NCI-H526 treated with DMSO at 0.1 percent for 48 hours (cell line): Measurements from ENCODE around the gene ASB18.
"Not testable (repeated sequence)": the region's sequence is repeated elsewhere in the genome, so short reads cannot be mapped to it uniquely, and the experiment has no call there.

ENCODE experiments used
- DNase-seq: peaks from one replicate; lab custom pipeline; 2025; lab: John Stamatoyannopoulos, UW

ASB18 gene

DNA sequence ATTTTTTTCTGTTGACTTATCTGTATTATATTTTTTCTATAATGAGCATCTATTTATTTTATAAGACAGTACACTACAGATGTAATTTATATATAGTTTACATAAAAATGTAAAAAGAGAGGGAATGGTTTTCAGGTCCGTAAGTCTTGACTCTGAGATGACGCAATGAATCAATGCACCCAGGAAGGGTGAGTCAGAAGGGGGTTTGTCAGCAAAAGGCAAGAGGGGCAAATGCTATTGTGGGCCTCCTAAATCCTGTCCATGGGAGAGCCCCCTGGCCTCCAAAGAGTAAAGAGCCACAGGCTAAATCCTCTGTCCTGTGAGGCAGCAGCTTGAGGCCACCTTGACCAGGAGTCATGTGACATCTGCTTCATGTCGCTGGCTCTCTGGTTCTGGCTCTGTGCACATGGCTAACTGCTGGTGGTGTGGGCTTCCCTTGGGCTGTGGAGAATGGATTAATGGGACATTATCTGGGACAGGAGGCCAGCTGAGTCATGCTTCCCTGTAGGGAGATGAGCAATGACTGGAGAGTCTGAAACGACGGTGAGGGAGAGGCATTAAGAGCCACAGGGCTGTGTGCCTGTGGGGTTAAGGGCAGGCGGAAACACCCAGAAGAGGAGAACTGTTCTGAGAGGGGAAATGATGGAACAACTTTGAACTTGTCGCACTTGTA, 22.8 kb upstream of the ASB18 start:
- DNase-seq: no peak

DNA sequence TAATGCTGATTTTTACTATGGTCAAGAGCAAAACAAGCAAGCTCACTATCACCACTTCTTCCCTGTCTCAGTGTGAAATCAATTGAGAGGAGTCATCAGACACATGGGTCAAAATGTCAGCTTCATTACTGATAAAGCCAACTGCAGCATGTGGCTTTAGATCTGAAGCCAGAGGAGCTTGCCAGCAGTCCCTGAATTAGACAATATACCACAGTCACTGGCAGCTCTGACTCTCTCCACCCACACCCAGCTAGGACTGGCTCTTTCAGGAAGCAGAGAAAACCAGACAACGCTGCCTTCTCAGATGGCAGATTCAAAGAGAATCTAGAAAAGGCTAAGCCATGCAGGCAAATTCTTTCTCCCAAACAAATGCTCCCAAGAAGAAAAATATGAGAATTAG, 20.0 kb upstream of the ASB18 start:
- no peak for DNase-seq

DNA sequence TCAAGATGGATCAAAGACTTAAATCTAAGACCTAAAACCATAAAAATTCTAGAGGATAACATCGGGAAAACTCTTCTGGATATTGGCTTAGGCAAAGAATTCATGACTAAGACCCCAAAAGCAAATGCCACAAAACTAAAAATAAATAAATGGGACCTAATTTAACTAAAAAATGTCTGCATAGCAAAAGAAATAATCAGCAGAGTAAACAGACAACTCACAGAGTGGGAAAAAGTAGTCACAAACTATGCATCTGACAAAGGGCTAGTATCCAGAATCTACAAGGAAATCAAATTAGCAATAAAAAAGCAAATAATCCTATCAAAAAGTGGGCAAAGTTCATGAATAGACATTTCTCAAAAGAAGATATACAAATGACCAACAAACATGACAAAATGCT, 18.2 kb upstream of the ASB18 start:
- no peak for DNase-seq

DNA sequence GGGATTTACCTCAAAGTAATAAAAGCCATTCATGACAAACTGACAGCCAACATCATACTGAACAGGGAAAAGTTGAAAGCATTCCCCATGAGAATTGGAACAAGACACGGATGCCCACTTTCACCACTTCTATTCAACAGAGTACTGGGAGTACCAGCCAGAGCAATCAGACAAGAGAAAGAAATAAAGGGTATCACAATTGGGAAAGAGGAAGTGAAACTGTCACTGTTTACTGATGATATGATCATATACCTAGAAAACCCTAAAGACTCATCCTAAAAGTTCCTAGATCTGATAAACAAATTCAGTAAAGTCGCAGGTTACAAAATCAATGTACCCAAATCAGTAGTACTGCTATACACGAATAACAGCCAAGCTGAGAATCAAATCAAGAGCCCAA, 17.2 kb upstream of the ASB18 start:
- no peak for DNase-seq

DNA sequence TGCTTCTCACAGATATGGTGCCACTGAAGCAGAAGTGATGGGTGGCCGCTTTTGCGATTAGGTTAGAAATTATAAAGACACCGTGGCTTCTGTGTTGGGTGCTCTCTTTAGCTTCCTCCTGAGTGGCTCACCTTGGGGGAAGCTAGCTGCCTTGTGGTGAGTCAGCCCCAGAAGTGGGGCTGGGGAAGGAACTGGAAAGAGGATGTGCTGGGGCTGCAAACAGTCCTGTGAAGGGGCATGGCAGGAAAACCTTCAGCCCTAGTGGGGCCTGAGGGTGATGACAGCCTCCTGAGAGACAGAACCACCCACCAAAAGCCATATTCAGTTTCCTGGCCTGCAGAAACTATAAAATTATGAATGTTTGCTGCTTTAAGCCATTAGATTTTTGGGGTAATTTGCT, 8.9 kb upstream of the ASB18 start:
- DNase-seq: no peak

DNA sequence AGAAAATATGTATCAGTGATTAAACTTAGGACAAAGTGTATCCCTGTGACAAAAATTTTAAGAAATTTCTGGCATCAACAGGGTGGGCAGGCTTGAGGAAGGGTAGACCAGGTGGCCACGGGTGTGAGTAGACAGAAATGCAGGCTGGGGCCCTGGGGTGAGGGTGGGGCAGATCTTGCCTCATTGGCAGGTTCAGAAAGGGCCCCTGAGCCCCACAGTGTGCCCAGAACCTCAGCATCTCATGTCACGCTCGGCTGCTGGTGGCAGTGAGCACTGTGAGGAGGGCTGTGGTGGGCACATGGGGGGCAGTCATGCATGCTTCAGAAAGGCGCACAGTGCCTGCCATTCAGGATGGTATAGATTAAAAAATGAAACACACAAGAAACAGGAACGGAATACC, 7.6 kb upstream of the ASB18 start:
- DNase-seq: no peak

DNA sequence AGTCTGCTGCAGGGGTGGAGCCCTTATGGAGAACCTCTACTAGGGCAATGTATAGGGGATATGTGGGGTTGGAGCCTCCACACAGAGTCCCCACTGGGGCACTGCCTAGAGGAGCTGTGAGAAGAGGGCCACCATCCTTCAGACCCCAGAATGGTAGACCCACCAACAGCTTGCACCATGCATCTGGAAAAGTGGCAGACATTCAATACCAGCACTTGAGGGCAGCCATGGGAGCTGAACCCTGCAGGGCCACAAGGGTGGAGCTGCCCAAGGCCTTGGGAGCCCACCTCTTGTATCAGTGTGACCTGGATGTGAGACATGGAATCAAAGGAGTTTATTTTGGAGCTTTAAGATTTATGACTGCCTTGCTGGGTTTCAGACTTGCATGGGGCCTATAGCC, 5.7 kb upstream of the ASB18 start:
- not testable (repeated sequence) for DNase-seq

DNA sequence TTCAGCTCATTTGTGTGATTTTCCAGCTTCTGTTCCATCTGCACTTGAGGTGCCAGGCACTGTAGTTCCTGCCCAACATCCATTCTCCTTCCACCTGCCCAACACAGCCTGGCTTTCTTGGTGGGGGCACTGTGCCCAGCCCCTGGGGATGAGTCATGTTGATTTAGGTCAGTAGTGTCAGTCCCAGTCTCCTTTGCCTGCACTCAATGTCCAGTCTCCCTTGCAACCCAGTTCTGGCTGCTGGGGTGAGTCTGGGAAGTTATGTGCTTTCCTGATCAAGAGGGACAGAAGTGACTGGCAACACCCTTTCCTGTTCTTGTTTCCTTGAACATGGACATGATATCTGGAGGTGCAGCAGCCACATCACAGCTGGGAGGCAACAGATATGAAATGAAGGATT, 1.5 kb upstream of the ASB18 start:
- no peak for DNase-seq

DNA sequence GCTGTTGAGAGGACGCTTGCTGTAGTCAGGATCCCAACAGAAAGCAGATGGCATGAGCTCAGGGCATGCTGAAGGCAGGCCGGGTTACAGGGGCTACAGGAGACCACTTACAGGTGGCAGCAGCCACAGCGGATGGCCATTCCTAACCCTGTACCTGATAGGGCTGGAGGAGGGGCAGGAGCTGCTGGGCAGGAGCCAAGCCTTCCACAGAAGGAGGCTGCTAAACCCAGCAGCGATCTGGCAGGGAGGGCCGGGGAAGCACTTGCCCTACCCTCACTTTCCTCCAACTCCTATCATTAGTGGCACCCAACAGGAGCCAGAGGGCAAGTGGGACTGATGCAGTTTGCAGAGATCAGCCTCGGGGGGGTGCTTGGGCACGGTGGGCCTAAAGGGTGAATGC, 2.0 kb downstream of the ASB18 start:
- no peak for DNase-seq

DNA sequence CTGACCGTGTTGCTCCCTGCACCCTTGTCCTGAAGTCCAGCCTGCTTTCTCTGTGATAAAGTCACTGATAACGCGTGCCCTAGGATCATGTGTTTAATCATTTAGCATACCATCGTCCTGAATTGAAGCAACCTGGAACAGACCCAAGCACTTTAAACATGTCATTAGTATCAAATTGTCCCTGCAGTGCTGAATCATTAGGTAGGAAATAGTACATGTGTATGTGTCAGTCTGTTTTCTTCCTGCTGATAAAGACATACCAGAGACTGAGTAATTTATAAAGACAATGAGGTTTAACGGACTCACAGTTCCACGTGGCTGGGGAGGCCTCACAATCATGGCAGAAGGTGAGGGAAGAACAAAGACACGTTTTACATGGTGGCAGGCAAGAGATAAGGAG, 2.8 kb downstream of the ASB18 start:
- DNase-seq: no peak

DNA sequence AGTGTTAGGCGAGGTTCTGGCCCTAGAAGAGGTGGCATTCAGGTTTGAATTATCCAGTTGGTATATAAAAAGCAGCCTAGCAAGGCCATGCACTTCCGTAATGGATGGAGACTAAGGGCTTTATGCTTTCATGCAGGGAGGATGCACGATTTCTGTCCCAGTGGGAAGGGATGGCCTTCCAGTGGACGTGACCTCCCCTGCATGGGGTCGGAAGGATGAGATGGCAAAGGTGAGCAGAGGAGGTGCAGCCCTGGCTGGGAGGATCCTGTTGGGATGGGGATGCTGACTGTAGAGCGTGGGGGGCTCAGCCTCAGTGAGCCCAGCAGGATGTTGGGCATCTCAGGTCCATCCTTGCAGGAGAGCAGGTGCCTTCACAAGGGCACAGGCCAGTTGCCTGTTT, 4.8 kb downstream of the ASB18 start:
- no peak for DNase-seq

DNA sequence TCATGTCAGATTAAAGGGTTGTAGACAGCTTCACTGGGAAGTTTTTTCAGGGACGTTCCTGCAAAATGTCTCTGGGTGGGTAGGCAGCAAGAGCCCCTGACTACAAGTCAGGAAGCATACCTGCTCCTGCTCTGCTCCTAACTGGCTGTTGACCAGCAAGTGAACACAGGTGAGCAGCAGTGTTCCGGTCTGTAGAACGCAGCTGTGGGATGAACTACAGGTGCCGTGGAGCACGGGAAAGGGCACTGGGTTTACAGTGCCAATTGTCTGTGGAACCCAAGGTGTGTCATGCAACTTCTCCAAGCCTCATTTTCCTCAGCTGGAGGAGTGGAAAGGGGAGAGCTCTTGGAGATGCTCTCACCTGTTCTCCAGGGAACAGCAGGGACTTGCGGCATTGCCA, 6.6 kb downstream of the ASB18 start:
- no peak for DNase-seq

DNA sequence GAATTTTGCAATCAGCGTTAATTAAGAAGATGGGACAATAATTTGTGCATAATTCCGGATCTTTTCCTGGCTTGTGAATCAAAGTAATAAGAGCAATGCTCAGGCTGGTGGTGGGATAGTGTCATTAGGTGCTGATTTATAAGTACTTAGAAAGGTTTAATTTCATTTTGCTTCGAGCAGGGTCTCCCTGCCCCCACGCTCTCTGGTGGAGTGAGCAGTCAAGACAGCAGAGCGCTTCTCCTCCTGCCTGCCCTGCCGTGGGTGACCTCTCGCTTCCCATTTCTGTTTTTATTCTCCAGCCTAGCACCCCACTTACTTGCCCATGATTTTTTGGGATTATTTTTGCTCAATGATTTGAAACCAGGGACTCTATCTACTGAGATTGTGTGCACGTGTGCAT, 7.1 kb downstream of the ASB18 start:
- no peak for DNase-seq

DNA sequence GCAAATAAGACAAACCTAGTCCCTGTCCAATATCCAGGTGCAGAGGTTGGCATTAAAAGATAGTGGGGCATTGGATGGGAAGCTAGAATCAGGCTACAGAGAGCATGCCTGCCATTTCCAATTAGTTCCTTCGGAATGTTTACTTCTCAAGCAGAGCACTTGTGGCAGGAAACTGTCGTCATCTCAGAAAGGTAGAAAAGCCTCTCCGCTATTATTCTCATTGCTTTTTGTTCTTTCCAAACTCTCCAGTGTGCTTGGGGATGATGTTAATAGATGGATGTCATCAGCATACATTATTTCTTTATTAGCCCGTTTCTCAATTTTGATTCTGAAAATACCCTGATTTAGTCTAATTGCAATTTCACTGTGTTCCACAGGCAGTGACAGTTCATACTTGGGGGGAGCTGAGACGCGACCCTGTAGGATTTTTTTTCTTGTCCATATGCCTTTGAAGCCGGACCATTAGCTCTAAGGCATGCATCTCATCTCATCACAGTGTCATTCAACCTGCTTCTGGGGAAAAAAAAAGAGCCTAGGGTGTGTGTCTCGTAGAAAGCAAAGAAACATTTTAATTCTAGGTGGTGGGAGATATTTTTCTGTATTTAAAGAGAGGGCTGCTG, 7.7 kb downstream of the ASB18 start:
- no peak for DNase-seq

DNA sequence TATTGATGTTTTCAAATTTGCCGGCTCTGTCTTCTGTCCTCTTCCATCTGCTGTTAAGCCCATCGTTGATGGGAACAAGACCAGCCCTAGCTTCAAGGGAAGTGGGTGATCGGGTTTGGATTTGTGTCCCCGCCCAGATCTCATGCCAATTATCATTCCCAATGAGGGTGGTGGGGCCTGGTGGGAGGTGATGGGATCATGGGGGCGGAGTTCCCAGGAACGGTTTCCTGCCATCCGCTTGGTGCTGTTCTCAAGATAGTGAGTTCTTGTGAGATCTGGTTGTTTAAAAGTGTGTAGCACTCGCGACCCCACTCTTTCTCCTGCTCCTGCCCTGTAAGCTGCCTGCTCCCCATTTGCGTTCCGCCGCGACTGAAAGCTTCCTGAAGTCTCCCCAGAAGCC, 9.5 kb downstream of the ASB18 start:
- no peak for DNase-seq

DNA sequence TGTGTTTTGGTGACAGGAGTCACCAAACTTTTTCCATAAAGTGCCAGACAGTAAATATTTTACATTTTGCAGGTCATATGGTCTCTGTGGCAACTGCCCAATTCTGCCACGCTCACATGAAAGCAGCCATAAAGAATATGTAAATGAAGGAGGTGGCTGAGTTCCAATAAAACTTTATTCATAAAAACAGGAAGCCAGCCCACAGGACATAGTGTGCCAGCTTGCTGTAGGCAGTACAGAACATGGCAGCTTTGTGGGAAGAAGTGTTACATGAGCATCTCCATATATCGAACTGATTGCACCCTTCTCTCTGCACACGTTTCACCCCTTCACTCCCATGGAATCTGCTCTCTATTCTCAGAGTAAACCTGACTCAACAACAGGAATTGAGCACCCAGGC, 10.2 kb downstream of the ASB18 start:
- DNase-seq: no peak

DNA sequence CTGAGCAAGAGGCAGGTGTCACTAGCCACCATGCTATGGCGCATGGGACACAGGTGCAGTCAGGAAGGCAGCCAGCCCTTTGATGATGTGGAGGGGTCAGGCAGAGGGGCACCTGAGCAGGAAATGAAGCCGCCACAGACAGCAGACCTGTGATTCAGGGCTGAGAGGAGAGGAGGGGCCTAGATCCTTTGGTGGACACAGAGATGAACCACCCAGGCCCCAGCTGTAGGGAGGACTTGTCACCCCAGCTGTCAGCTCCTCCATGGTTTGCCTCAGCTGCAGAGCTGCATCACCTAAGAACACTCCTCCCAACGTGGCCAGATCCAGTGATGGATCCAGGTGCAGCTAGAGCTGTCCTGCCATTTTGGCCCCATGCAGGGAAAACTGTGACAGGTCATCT, 11.6 kb downstream of the ASB18 start:
- DNase-seq: no peak

DNA sequence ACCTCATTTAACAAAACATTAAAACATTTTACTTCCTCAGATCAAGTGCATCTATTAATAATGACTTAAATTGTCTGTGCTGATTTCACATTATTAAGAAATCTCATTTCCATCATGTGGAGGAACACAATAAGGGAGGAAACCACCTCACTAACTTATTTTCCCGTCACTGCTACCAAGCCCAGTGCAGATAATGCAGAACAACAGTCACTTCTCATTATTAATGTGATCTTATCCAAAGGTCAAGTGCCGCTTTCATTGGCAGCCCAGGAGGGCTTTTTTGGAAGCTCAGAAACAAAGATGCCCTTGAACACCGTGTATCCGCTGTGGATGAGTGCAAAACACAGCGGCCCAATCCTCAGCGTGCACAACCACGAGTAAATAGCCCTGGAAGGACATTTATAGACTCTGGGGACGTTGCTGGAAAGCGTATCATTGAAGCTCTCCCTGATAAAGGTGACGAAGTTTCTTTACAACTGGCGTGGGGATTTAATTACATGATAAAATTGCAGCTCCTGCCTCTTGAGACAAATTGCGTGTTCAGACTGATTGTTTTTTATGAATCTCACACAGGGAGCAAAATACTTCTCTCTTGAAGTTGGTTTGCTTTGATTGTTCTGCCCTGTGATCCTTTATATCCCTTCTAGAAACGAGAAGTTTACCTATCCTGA, 13.2 kb downstream of the ASB18 start:
- DNase-seq: no peak

DNA sequence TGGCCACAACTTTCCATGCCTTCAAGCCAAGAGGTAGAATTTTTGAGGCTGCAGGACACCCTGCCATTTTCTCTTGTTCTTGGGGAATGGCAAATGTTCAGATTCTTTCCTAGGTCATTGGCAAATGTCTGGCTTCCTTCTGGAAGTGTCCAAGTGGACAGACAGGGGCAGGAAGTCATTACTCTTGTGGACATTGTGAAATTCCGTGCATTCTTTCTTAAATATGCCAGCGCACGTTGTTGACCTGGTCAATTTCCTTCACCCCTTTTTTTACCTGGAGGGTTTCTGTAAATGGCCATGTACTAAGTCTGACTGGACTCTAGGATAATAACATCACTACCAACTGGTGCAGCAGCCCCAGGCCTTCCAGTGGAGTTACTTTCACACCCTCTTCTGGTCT, 13.9 kb downstream of the ASB18 start:
- DNase-seq: no peak

DNA sequence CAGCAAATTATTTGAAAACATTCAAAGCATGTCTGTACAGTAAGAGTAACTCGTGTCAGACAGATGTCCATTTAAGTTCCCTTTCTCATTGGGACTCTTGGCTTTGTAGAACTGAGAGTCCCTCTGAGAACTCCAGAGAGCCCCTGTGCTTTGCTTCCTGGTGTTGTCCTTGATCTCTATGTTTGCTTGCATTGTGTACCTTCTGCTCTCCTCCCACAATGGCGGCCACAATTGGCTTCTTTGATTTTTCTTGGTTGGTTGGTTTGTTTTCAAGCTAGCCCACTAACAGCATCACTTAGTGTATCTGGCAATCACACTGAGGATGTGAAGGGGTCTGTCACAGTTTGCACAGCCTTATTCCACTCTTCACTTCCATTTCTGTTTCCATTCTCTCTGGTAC, 15.1 kb downstream of the ASB18 start:
- no peak for DNase-seq

DNA sequence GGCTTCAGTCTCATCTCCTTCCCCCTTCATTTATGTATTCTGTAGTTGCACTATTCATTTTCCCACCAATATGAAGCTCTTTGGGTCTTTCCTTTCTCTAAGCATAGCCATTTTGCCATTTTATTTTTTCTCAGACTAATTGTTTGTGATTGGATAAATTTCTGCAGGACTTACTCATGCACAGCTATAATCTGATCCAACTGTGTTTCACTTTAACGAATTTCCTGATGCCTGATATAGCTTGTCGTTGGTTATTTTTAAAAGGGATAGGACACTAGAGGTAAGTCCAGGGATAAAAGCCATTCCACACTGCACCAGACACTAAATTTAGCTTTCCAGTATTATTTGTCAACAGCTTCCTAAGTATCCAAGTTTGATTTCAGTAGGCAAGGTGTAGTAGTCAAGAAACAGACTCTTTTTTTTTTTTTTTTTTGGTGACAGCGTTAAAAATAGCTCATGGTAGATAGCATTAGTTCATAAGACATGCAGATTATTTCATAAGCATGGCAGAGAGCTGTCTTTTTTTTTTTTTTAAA, 17.4 kb downstream of the ASB18 start:
- DNase-seq: no peak

DNA sequence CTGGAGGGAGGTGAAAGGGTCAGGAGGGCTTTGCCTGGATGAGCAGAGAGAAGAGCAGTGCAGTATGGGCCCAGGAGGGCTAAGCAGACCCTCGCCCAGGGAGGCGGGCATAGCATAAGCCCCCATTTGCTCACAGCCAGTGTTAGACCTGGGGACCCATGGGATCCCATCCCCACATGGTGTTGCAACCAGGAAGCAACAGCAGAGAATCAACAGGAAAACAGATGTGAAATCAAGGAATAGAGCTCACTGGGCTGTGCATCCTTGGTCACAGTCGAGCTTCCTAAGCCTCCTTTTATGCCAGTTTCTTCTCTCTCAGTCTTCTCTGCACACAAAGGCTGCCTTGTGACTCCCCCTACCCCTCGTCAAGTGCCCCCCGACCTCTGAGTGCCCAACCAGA, 19.9 kb downstream of the ASB18 start:
- DNase-seq: no peak

DNA sequence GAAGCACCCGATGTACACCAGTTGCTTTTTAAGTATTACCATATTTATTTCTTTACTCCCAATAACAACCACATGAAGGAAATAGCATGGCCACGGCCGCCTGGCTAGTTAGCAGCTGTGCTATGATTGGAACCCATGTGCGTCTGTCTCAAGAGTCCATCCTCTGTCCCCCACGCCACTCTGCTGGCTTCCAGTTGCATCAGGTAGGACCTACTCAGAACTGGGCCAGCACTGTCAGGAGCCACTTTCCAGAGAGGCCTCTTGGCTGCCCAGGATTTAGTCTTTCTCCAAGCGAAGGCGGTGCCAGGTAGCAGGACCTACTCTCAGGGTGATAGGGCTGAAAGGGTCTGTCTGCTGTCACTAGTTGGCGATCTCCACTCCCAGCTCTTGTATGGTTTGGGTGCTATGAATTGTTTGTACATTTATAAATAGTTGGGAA, 22.1 kb downstream of the ASB18 start:
- DNase-seq: no peak
